ENCODE results near the gene SEZ6L.

The SEZ6L gene

DNA sequence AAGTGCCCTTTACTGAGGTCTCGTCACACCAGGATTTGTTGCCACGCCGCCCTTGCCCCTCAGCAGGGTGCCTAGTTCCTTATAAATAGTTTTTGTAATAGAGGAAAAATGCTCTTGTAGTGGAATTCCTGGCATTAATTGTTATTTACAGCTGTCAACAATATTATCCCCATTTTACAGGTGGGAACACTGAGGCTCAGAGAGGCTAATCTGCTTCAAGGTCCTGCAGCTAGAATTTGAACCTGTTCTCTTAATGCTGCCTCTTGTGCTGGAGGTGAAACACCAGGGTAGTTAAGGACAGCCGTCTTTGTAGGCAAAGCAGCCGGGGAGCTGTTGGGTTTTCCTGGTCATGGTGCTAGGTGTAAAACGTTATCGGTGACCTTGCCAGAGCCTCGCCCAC lies 159.0 kb downstream of the SEZ6L start:
- no peak overlapping the region for H3K4me3 ChIP-seq (replicated peaks; ENCODE audit: insufficient read depth, low read length)
- TF ChIP-seq, protein P1, sequence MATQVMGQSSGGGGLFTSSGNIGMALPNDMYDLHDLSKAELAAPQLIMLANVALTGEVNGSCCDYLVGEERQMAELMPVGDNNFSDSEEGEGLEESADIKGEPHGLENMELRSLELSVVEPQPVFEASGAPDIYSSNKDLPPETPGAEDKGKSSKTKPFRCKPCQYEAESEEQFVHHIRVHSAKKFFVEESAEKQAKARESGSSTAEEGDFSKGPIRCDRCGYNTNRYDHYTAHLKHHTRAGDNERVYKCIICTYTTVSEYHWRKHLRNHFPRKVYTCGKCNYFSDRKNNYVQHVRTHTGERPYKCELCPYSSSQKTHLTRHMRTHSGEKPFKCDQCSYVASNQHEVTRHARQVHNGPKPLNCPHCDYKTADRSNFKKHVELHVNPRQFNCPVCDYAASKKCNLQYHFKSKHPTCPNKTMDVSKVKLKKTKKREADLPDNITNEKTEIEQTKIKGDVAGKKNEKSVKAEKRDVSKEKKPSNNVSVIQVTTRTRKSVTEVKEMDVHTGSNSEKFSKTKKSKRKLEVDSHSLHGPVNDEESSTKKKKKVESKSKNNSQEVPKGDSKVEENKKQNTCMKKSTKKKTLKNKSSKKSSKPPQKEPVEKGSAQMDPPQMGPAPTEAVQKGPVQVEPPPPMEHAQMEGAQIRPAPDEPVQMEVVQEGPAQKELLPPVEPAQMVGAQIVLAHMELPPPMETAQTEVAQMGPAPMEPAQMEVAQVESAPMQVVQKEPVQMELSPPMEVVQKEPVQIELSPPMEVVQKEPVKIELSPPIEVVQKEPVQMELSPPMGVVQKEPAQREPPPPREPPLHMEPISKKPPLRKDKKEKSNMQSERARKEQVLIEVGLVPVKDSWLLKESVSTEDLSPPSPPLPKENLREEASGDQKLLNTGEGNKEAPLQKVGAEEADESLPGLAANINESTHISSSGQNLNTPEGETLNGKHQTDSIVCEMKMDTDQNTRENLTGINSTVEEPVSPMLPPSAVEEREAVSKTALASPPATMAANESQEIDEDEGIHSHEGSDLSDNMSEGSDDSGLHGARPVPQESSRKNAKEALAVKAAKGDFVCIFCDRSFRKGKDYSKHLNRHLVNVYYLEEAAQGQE (IDR thresholded peaks at IDR 0.05; ENCODE audit: insufficient replicate concordance, low read depth), result no peak
- TF ChIP-seq CTCF (IDR thresholded peaks at IDR 0.05; ENCODE audit: insufficient read depth, low read length) (no peak), POLR2AphosphoS5 (IDR thresholded peaks at IDR 0.05; ENCODE audit: low read depth) (no peak), SPI1 (IDR thresholded peaks at IDR 0.05; ENCODE audit: borderline replicate concordance, low read depth) (no peak), GABPA (IDR thresholded peaks at IDR 0.05; ENCODE audit: low read depth) (no peak)
- H3K27ac ChIP-seq (replicated peaks), result no peak overlapping the region
- DNase-seq (ENCODE audit: low read depth in 1 of 2, low spot score in 1 of 2), result no peak
- no peaks in the 10 kb centered on the region for H3K27me3 ChIP-seq (ENCODE audit: insufficient read depth, poor library complexity, severe bottlenecking)

DNA sequence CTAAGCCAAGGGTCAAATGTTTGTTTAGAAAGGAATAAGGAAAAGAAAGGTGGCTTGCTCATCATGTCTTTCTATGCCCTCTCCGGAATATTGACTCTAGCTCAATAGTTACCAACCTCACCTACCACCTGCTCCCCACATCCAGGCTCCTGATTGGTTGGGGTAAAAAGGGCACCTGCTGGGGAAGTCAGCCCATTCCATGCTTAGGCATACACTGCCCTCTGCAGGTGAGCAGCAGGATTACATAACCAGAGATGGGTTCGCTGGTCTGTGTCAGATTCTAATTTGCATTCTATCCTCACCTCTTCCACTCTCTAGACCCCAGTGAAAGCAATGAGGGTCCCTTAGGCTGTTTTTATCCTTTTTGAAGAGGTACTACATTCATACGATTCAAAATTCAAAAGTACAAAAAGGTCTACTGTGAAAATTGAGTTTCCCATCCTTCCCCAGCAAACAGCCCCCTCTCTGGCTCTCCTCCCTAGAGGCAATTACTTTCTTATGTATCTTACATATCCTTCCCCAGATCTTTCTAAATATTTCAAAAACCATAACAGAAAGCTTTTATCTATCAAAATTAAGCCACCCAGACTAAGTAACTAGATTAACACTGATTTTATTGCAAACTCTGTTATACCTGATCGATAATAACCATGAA lies 161.8 kb downstream of the SEZ6L start:
- no peak overlapping the region for H3K27ac ChIP-seq (replicated peaks)
- TF ChIP-seq SPI1 (IDR thresholded peaks at IDR 0.05; ENCODE audit: borderline replicate concordance, low read depth), result peak; percentile 7; the same call in 1 of the 2 replicates
- peak; percentile 87 for TF ChIP-seq CTCF (IDR thresholded peaks at IDR 0.05; ENCODE audit: insufficient read depth, low read length)
- TF ChIP-seq POLR2AphosphoS5 (IDR thresholded peaks at IDR 0.05; ENCODE audit: low read depth), result no peak
- H3K4me3 ChIP-seq (replicated peaks; ENCODE audit: insufficient read depth, low read length), result no peak overlapping the region
- H3K27me3 ChIP-seq (ENCODE audit: insufficient read depth, poor library complexity, severe bottlenecking), result no peaks in the 10 kb centered on the region
- peak; percentile 30 to 45 for DNase-seq (ENCODE audit: low read depth in 1 of 2, low spot score in 1 of 2)

DNA sequence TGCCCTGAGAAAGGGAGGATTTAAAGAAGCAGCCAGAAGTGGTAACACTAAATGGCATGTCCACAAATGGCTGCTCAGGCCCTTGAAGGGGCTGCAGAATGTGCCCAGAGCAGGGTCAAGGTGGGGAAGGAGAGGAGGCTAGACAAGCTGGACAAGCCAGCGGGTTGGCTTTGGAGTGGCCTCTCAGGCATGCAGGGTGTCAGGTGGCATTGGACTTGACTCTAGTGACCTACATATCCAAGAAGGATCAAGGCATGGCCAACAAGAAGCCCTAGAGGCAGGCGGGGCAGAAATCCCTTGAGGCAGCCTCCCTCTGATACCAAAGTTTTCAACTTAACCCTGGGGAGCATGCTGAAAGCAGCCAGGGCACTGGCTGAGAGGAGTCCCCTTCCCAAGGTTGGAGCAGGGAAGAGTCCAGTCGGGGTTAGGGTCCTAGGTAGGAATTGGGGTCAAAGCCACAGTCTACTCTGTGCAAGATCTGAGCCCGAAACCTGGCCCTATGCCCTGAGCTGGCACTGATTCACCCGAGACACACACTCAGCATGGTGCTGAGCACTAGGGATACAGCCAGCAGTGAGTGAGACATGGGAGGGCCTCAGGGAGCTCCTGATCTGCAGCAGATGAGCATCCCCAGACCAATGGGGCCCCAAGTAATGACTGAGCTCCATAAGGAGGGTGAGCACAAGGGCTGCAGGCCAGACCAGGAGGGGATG lies 164.0 kb downstream of the SEZ6L start:
- no peak overlapping the region for H3K27ac ChIP-seq (replicated peaks)
- no peak overlapping the region for H3K4me3 ChIP-seq (replicated peaks; ENCODE audit: insufficient read depth, low read length)
- no peak for DNase-seq (ENCODE audit: low read depth in 1 of 2, low spot score in 1 of 2)
- no peaks in the 10 kb centered on the region for H3K27me3 ChIP-seq (ENCODE audit: insufficient read depth, poor library complexity, severe bottlenecking)
- no peak for TF ChIP-seq GABPA (IDR thresholded peaks at IDR 0.05; ENCODE audit: low read depth)
- TF ChIP-seq SPI1 (IDR thresholded peaks at IDR 0.05; ENCODE audit: borderline replicate concordance, low read depth), result no peak
- TF ChIP-seq CTCF (IDR thresholded peaks at IDR 0.05; ENCODE audit: insufficient read depth, low read length), result no peak
- TF ChIP-seq, protein P1 (IDR thresholded peaks at IDR 0.05; ENCODE audit: insufficient replicate concordance, low read depth), result no peak
